HuH-7 (cell line): ENCODE measurements around the gene SERP2.
"Not testable (repeated sequence)": the region's sequence is repeated elsewhere in the genome, so short reads cannot be mapped to it uniquely, and the experiment has no call there.

ENCODE experiments used
- DNase-seq: peaks from one replicate; pipeline ENCODE4 v3.0.0; 2011; ENCODE audit warnings: low spot score

SERP2 gene

GRCh38 chr13:44373601-44374347 lies at the start of gene SERP2:
Gene SERP2, plus strand, starts transcription at chr13:44373824. Its CDS starts 202 bp downstream, at chr13:44374026.
- peak; percentile 58 for DNase-seq

- no peak for DNase-seq
These were observed 46.7 kb upstream of the SERP2 start for GRCh38 chr13:44326961-44327360.

GRCh38 chr13:44329041-44329440 lies 44.6 kb upstream of the SERP2 start:
- DNase-seq, result not testable (repeated sequence)

DNA sequence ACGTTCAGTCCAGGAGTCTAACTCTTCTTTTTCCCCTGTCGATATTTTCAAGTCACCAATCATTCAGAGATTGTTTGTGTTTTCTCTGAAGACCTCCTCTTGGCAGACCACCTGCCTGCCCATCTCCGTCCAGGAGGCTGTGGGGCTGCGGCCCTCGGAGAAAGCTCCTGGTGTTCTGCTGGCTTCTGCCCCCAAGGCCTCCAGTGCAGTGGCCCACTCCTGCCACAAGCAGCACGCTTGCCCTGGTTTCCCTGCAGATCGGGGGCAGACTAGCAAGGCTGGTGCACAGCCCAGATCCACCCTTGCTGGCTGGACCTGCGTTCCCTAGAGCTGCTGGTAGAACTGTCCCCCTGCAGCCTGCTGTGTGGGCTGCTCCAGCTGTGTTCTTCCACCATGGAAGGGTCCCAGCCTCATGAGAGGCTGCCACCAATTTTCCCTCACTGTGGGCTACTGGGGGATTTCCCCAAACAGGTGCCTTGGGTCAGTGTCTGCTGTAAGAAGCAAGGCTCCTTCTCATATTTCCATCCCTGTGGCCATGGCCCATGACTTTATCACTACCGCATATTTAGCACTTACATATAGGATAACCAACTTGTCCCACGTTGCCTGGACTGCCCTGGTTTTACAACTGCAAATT lies 43.6 kb upstream of the SERP2 start:
- DNase-seq, result no peak

DNA sequence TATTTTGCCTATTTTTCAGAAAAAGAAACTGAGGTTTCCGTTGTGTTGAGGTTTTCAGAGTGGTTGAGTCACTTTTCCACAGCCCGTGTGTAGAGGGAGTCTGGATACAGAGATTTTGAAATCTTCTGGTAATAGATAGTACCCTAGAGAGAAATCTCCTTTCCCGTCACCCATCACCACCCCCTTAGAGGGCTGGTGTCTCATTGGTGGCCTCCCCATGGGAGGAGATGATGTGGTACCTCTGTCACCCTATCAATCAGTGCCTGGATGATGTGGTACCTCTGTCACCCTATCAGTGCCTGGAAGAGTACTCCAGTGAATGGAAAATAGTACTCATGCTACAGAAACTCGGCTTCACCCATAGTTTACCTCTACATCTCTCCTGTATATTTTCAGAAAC lies 42.2 kb upstream of the SERP2 start:
- no peak for DNase-seq

GRCh38 chr13:44331912-44332851 lies 41.4 kb upstream of the SERP2 start:
- no peak for DNase-seq

DNA sequence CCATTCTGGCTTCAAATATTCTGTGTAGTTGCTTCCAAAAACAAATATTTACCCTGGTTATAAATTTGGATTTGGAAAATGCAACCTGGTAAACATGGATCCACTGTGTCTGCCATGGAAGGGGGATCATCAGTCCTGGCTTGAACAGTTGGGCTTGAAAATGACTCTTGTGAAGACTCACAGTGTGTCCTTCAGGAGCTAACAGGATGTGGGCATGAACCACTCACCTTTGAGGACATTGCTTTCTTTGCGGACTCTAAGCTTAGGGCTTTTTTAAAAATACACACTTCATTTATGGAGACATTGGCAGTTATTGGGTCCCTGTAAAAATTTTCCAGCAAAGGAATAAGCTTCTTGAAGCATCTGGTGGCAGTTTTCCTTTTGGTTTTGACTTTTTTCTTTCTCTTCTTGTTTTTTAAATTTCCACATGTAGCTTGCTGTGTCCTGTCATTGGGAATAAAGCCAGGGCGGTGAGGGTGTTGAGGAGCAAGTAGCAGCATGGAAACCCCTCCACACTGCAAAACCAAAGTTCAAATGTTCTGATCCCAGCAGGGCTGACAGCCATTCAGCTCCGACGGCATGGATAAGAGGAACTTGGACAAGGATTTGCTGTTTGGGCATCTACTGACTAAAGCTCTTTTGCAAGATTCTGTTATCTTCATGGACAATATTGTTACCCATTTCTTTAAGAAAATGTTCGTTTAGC lies 39.5 kb upstream of the SERP2 start:
- no peak for DNase-seq

DNA sequence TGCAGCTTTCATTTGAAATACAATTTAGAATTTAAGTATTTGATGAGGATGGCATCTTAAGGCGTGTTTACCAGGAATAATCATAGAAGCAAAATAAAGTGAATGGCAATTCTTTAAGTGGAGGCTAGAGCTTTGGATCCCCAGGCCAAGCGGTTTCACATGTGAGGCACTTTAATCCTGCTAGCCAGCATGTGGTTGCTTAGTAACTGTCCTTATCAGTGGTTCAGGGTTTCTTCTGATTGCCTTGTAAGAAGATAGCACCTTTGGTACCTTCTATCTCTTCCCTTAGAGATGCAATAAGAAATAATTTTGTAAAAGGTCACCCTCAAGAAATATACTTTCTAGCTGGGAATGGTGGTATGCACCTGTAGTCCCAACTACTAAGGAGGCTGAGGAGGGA lies 38.9 kb upstream of the SERP2 start:
- no peak for DNase-seq

- no peak for DNase-seq
These were observed 36.7 kb upstream of the SERP2 start for GRCh38 chr13:44336934-44337333.

DNA sequence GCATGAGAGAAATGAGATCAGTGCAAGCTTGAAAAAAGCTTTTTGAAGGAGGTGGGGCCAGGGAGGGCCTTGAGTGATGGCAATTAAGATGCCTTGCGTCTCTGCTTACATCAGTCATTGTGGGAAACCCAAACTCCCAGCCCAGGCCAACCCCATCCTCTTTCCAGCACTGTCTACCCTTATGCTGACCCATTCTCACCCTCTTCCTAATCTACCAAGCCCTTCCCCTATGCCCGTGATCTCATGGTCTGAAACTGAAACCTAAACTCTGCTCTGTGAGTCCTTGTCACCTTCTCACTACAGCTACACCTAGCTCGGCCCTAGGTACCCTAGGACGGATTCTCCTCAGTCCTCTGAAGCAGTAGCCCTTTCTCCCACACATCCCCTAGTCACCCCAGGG lies 36.0 kb upstream of the SERP2 start:
- DNase-seq, result no peak

- DNase-seq, result no peak
These were observed 33.1 kb upstream of the SERP2 start for GRCh38 chr13:44340508-44340907.

DNA sequence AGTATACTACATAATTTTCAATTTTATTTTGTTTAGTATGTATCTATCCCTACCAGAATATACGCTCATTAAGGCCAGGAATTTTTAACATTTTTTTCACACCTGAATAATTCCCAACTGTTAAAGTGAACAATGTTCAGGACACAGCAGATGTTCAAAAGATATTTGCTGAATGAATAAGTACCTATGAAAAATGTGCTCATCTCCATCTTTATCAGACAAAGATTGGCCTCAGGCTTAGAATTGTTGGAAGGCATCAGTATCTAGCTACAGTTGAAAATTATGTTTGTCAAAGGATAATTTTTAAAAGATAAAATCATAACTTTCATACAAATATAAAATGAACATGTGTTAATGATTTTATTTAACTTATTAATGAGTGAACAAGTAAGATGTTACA lies 30.9 kb upstream of the SERP2 start:
- no peak for DNase-seq

DNA sequence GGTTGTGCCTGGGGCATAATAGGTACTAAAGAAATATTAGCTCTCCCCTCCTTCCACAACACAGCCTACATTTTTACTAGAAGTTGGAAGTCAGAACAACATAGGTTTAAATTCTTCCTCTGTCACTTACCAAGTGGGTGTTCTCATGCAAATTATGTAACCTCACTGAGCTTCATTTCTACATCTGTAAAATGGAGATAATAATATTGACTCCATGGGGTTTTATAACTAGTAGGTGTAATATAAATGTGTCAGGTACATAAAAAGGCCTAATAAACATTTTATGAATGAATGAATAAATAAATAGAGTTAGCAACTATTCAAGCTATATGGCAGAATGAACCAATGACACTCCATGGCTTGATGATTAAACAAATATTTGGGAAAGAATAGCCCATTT lies 27.1 kb upstream of the SERP2 start:
- DNase-seq, result no peak

- no peak for DNase-seq
These were observed 26.3 kb upstream of the SERP2 start for GRCh38 chr13:44347301-44347700.

DNA sequence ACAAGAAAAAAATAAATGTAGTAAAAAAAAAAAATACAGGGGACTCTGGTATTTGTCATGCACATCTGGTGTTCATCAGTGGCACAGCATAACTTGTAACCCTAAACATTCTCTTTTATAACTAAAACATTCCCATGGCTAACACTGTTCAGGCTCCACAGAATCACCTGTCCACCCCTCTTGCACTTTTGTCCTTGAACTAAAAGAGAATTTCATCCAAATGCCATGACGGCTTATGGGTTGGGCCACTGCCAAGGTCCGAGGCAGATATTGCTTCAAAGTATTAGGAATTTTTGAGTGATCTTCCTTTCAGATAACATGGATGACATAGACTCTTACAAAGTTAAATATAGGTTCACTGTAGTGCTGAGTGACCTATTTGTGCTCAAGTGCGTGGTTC lies 25.7 kb upstream of the SERP2 start:
- DNase-seq, result no peak

- DNase-seq, result no peak
These were observed 22.7 kb upstream of the SERP2 start for GRCh38 chr13:44350775-44351504.

DNA sequence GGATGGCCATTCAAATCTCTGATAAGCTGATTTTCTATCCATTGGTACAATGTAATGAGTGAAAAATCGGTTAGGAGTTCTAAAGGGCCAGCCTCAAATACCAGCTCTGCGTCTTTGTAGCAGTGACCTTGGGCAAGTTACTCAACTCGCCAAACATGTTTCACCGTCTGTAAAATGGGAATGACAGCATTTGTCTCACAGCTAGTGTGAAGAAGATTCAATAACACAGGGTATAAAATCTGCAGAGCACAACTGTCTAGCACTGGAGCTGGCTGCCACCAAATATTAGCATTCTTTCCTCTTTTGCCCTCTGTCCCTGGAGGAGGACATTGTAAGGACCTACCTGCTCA lies 22.1 kb upstream of the SERP2 start:
- DNase-seq, result no peak

- DNase-seq, result no peak
These were observed 21.4 kb upstream of the SERP2 start for GRCh38 chr13:44352202-44352601.

DNA sequence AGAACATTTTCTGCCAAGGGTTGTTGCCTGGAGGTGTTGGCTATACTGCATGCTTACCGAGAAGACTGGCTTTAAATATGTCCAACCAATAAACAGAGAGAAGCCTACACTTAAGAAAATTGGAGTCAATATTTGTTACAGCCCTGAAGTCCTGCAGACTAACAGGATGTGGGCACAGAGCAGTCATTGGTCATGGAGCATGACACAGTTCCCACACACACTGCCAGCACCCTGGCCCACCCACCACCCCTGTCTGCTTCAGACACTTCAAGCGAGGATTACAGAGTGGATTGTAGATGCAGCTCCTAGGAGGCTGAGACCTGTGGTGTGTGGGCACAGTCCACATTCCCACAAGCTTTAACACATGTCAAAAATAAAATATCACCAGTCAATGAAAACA lies 21.0 kb upstream of the SERP2 start:
- DNase-seq, result no peak

- no peak for DNase-seq
These were observed 19.3 kb upstream of the SERP2 start for GRCh38 chr13:44354331-44354730.

GRCh38 chr13:44354884-44355283 lies 18.7 kb upstream of the SERP2 start:
- DNase-seq, result no peak

GRCh38 chr13:44355621-44356020 lies 18.0 kb upstream of the SERP2 start:
- no peak for DNase-seq
